Body of pancreas (tissue), 4 donors: Measurements from ENCODE around the gene PCBP3. TPM values are rescaled to one million over a fixed set of nuclear protein-coding genes. Genes with fewer than 3 reads are reported as not detected.

Experiments used
- ATAC-seq: fragments of 150-250 bp; one replicate; pipeline ENCODE4 v1.9.1; 2016
- DNase-seq, 4 donors: peaks; one replicate each; pipeline ENCODE4 v3.0.0-alpha.2; 2019
- H3K27ac ChIP-seq, 4 donors: fragments of 200-600 bp; sonication (generic); 1 replicate in 3 of 4; 2 replicates in 1 of 4; pipeline versions ENCODE4 v1.5.1 to v1.6.1; 2016 to 2019; ENCODE audit warnings: mild to moderate bottlenecking in 1 of 4, mixed read lengths in 1 of 4, moderate library complexity in 1 of 4
- H3K27me3 ChIP-seq, 2 donors: fragments of 200-600 bp; sonication (generic); one replicate each; pipeline ENCODE4 v1.6.0; 2016; ENCODE audit warnings: mild to moderate bottlenecking in 1 of 2
- H3K36me3 ChIP-seq, 2 donors: fragments of 200-600 bp; sonication (generic); replicated peaks in 1 of 2; 2 replicates each; pipeline ENCODE4 v1.5.1; 2016; ENCODE audit warnings: low read depth in 2 of 2; ENCODE audit not compliant: insufficient read depth in 1 of 2
- H3K4me1 ChIP-seq: fragments of 200-600 bp; sonication (generic); one replicate; pipeline ENCODE4 v1.6.0; 2016
- H3K4me3 ChIP-seq, 2 donors: fragments of 200-600 bp; sonication (generic); 1 replicate in 1 of 2; 2 replicates in 1 of 2; pipeline ENCODE4 v1.5.1; 2016 to 2019
- H3K9me3 ChIP-seq, 3 donors: fragments of 200-600 bp; sonication (generic); 1 replicate in 2 of 3; 2 replicates in 1 of 3; pipeline ENCODE4 v1.5.1; 2016
- CTCF ChIP-seq, 7 experiments: fragments of 450-650 bp in 4 of 7; fragments of 200-600 bp in 3 of 7; sonication (generic) in 3 of 7; IDR thresholded peaks; one replicate each; pipeline ENCODE4 v1.5.1; 2016 to 2019; ENCODE audit warnings: antibody characterized with exemption in 7 of 7
- POLR2A ChIP-seq, 3 donors: fragments of 450-650 bp; IDR thresholded peaks; one replicate each; pipeline ENCODE4 v1.6.1; 2016; ENCODE audit warnings: antibody characterized with exemption in 3 of 3, mild to moderate bottlenecking in 2 of 3
- WGBS, 2 donors: methylation state at CpG; one replicate each; pipeline ENCODE4 v1.1.5; 2017; 5-methylcytosine and 5-hydroxymethylcytosine counted together
- intact Hi-C: fragments of 100-400 bp; cut with DNase I; formaldehyde crosslinking; loops from one replicate; pipeline ENCODE4 v1.15.1; 2023
- total RNA-seq, 2 donors: library from RNA; depleted of rRNA; stranded (reverse); fragments of >200 nt; gene quantifications; one replicate each; pipeline ENCODE4 v1.1.0, GENCODE V29; 2016

Gene PCBP3
- total RNA-seq, 2 donors from 2014 or later = 1.3 to 4.6 TPM

- H3K9me3 ChIP-seq = no peaks in the 10 kb centered on the region
- ATAC-seq = no peak
These were observed 123.8 kb downstream of the PCBP3 start for GRCh38 chr21:45767071-45768006.

GRCh38 chr21:45768011-45768739 lies 124.7 kb downstream of the PCBP3 start:
- Histone ChIP-seq H3K9me3 (peaks cover 0 to 2% (median 0%) of the 10 kb centered on the region in 3 donors), H3K4me1 (no peaks in the 10 kb centered on the region), H3K36me3 (no peaks in the 10 kb centered on the region), H3K27ac (no peak overlapping the region), H3K4me3 (no peak overlapping the region), H3K27me3 (no peaks in the 10 kb centered on the region)
- ATAC-seq (no peak), DNase-seq (no peak)
- intact Hi-C loops = no loop called here
- no peak for TF ChIP-seq POLR2A (IDR thresholded peaks at IDR 0.05)
- TF ChIP-seq CTCF (IDR thresholded peaks at IDR 0.05) = no peak
- WGBS, 2 donors = 56 to 58% methylated on average over 9 to 11 of the region's 11 CpGs

More at GRCh38 chr21:45767071-45768006, 123.8 kb downstream of the PCBP3 start:
- 68 to 70% methylated on average over 13 of the region's 13 CpGs for WGBS, 2 donors
- no peak overlapping the region for H3K27ac ChIP-seq
- no peaks in the 10 kb centered on the region for H3K4me1 ChIP-seq
- intact Hi-C loops = no loop called here
- H3K27me3 ChIP-seq = no peaks in the 10 kb centered on the region
- H3K36me3 ChIP-seq = no peaks in the 10 kb centered on the region
- TF ChIP-seq POLR2A (IDR thresholded peaks at IDR 0.05) (no peak), CTCF (IDR thresholded peaks at IDR 0.05) (no peak)
- no peak for DNase-seq
- H3K4me3 ChIP-seq = no peak overlapping the region

- TF ChIP-seq POLR2A (IDR thresholded peaks at IDR 0.05) = no peak
- no peak for TF ChIP-seq CTCF (IDR thresholded peaks at IDR 0.05)
- H3K4me1 ChIP-seq = no peaks in the 10 kb centered on the region
- ATAC-seq = no peak
- peaks cover 0 to 6% (median 0%) of the 10 kb centered on the region in 3 donors for H3K9me3 ChIP-seq
- H3K36me3 ChIP-seq = no peaks in the 10 kb centered on the region
- H3K4me3 ChIP-seq = no peak overlapping the region
- no peaks in the 10 kb centered on the region for H3K27me3 ChIP-seq
- WGBS, 2 donors = 81 to 82% methylated on average over 10 to 11 of the region's 11 CpGs
- intact Hi-C loops = no loop called here
- no peak for DNase-seq
- no peak overlapping the region for H3K27ac ChIP-seq
These were observed 125.2 kb downstream of the PCBP3 start for GRCh38 chr21:45768740-45769048.

- intact Hi-C loops = no loop called here
- WGBS, 2 donors = 86 to 91% methylated on average over 14 of the region's 14 CpGs
- Histone ChIP-seq H3K9me3 (peaks cover 0 to 6% (median 0%) of the 10 kb centered on the region in 3 donors), H3K27ac (no peak overlapping the region), H3K36me3 (no peaks in the 10 kb centered on the region), H3K27me3 (no peaks in the 10 kb centered on the region), H3K4me1 (no peaks in the 10 kb centered on the region), H3K4me3 (no peak overlapping the region)
- TF ChIP-seq POLR2A (IDR thresholded peaks at IDR 0.05) (no peak), CTCF (IDR thresholded peaks at IDR 0.05) (no peak)
- DNase-seq (no peak), ATAC-seq (no peak)
These were observed 125.8 kb downstream of the PCBP3 start for GRCh38 chr21:45769294-45769693.
